Dermis microvascular lymphatic vessel endothelial cell (primary cell): ENCODE measurements around the gene CTNNA2. TPM values are rescaled to one million over a fixed set of nuclear protein-coding genes. Genes with fewer than 3 reads are reported as not detected.

Experiments
- DNase-seq, 2 donors: peaks; one replicate each; pipeline versions ENCODE4 v3.0.0 to v3.0.0-alpha.2; 2010; ENCODE audit warnings: low read depth in 2 of 2
- total RNA-seq: library from RNA; depleted of rRNA; stranded (reverse); fragments of >200 nt; gene quantifications from 2 replicates; pipeline ENCODE4 v1.2.1, GENCODE V29; 2014

CTNNA2 gene
- total RNA-seq, 1 donor from 2014 or later, result not detected

GRCh38 chr2:80259292-80259691, 746.4 kb downstream of the CTNNA2 start:
- DNase-seq, result no peak

DNA sequence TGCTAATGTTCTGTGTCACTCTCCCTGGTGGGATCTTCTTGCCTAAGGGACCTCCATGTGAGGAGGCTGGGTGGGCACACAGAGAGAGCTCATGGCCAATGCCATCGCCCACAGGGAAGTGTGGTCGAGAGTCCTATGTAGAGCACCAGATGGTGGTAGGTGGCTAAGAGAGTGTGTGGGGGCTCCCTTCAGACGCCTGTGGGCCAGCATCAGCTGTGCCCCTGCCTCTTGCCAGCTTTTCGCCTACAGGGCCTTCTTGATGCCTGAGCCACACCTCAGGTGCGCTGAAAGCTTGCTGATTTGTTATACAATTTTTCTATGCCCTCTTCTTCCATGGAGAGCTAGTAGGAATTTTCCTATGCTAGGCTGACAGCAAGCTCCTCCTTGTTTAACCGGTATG, 753.4 kb downstream of the CTNNA2 start:
- DNase-seq, result no peak

- no peak for DNase-seq
These were observed 757.0 kb downstream of the CTNNA2 start for GRCh38 chr2:80269806-80270205.

DNA sequence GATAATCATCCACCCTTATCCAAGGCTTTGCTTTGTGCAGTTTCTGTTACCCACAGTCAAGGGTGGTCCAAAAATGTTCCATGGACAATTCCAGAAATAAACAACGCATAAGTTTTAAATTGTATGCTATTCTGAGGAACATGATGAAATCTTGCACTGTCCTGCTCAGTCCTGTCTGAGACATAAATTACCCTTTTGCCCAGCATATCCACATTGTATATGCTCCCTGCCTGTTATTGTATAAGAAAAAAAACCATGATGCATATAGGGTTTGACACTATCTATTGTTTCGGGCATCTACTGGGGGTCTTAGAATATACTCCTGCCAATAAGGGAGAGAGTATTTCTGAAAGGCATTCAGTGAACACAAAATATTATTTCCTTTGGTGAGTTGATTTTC, 767.7 kb downstream of the CTNNA2 start:
- DNase-seq, result no peak

DNA sequence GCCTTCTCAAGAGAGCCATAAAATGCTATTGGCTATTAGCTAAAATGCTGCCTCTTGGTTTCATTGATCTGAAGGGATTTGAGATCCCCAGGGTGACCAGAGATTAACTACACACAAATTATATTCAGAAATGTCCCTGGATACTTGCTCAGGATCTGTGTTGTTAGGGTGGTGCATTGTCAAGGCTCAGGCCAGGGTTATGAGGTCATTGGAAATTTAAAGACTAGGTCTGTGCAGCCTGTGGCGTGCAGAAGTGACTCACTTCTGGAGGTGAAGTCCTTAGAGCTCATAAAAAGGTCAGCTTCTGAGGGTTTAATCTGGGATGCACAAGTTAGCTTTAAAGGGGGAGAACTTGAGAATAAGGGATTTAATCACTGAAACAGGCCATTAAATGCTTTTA, 768.2 kb downstream of the CTNNA2 start:
- no peak for DNase-seq

DNA sequence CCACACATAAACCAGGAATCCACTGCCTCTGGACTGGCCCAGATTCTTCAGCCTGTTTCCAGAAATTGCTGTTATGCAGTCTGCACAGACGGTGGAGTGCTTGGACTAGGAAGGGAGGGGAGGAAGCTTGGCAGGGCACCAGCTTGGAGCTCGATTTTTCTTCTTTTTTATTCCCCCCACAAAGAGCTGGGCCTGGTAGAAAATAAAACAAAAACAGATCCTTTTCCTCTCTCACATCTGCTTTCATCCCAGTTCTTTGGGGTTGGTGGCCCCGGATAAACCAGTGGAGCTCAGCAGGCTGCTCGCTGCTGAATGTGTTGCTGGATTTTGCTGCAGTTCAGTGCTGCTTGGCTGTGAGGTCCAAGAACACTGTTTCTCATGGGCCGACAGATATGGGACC, 775.7 kb downstream of the CTNNA2 start:
- DNase-seq, result no peak

DNA sequence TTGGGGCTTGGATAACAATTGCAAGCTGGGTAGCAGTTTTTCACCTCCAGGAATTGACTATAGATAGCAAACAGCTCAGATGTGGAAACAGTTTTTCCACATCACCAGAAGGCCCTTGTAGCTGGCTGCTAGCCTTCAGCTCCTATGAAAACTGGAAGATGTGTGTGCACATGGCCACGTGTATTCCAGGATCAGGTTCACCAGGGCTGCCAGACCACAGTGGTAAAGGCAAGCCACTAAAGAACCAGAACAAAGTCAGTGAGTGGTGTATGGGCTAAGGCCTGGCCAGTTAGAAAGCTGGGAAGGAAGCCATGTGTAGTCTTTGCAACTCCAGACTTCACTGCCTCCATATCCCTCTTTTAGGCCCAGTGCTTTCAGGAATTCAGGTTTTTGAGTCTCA, 778.8 kb downstream of the CTNNA2 start:
- no peak for DNase-seq

GRCh38 chr2:80292474-80292873, 779.6 kb downstream of the CTNNA2 start:
- no peak for DNase-seq

DNA sequence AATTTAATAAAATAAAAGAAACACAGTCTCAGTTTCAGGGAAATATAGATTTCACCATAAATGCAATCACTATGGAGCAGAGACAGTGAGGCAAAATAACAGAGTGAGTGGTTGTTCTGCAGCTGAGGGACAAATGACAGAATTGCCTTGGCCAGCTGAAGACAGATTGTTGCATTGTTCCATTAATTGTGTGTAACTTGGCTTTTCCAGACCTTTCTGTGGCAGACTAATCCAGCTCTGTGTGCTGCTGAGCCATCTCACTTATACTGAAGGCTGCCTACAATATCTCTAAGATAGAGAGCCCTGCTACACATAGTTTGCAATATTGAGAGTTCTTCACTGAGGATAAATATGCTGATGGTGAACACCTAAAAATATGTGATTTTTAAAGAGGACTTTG, 780.2 kb downstream of the CTNNA2 start:
- DNase-seq, result no peak

DNA sequence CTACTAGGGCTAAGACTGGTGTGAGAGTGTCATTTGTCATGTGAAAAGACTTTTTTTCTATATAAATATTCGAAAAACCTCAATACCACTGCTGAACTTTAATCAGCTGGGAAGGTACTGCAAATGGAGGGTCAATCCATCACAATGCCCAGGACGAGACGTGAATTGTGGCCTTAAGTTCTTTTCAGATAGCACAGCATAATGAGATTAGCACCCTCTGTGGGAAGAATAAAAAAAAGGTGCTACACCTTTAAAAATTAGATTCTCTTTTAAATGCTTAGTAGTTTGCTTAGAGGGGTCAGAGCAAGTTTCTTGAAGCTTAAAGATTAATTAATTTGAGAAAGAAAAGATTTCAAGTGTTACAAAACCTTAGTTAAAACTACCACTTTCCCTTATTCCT, 786.1 kb downstream of the CTNNA2 start:
- no peak for DNase-seq

DNA sequence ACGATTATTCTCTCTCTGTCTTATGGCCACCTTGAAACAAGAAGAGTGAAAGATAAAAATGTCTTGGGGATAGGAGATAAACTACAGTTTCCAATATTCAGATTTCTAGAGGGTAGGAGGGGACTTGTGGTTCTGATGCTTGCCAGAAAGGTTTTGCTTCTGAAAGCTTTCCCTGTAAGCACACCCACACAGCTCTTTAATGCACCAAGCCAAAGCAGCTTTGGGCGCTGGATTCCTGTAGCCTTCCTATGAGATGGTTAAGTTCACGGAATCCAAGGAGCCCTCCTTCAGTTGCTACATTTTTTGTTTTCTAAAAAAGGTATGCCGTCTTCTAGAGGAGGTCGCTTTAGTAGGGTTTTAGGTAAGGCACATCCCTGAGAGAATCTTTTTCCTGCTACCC, 786.8 kb downstream of the CTNNA2 start:
- DNase-seq, result no peak

DNA sequence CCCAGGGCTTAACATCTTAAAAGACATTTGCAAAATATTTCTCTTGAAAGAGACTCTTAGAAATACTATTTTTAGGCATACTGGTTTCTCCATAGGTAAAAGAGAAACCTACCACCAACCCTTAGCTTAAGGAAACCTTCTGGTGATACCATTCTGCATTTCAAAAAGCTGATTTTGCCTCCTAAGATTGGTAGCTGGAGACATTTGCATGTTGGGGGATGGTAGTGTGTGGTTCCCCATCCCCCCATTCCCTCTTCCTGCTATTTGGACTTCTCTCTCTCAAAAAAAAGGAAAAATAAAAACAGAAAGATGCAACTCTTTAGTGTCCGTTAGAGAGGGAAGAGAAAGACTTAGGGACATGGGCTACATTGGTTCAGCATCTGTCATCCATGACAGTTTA, 787.5 kb downstream of the CTNNA2 start:
- DNase-seq, result no peak

DNA sequence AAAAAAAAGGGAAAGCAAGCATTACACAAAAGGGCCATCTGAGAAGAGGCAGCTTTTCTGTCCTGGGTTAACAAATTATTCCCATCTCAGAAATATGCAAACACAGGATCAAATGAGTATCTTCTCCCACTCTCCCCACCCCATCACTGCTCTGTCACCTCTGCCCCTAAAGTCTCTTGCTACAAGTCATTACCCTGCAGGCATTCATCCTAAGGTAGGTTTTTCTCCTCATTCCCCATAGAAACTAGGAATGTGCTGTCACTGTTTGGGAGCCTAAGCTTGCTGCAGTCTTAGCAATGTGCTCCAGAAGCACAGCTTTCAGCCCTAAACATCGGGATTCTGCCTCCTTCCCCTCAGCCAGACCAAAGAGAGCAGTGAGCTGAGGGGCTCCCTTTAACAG, 788.1 kb downstream of the CTNNA2 start:
- no peak for DNase-seq

- DNase-seq, result no peak
These were observed 789.1 kb downstream of the CTNNA2 start for GRCh38 chr2:80302001-80302313.

DNA sequence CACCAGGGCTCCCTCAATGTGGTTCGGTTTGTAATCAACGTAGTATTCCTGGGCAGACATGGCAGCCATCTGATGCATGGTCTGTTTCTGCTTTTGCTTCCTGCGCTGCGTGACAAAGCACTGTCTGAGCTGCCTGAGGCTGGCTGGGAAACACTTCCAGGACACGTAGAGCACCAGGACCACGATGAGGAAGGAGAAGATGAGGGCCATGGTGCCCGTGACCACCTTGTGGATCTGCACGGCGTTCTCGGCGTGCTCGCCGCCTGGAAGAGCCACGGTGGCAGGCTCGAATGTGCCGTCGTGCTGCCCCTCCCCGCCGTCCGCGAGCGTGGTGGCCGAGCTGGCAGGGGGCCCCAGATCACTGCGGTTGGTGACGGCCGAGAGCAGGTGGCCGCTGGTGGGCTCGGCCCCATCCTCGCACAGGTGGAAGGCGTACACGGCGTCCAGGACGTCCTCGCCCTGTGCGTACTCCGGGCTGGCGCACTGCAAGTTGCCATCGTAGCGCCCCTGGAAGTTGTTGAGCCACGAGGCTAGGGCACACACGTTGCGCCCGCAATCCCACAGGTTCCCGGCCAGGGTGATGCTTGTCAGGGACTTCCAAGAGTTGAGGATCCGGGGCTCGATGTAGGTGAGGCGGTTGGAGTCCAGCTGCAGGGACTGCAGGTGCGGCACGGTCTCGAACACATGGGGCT, 789.6 kb downstream of the CTNNA2 start:
- no peak for DNase-seq

DNA sequence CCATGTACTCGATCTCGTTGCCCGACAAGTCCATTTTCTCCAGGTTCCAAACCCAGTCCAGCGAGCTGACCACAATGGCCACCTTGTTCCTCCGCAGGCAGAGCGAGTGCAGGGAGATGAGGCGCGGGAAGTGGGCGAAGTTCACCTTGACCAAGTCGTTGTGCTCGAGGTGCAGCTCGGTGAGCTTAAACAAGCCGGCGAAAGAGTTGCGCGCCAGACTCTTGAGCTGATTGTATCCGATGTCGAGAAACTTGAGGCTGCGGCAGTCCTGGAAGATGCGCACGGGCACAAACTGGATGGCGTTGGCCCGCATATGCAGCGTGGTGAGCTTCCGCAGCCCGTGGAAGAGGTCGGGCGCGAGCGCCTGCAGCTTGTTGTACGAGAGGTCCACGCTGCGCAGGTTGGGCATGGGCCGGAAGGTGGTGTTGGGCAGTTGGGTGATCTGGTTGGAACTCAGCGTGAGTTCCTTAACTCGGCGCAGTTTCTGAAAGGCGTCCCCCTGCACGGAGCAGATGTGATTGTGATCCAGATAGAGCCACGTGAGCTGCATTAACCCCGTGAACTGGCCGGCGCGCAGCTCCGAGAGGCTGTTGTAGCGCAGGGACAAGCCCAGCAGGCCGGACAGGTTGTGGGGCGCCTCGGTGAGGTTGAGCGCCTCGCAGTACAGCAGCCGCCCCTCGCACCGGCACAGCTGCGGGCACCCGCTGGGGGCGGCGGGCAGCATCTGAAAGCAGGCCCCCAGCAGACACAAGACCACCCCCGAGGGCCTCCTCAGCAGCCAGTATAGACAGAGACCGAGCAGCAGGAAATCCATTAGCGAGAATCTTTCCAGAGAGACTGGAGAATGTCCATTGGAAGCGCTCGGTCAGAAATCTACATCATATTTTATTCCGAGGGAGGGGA, 790.4 kb downstream of the CTNNA2 start:
- DNase-seq, result no peak

DNA sequence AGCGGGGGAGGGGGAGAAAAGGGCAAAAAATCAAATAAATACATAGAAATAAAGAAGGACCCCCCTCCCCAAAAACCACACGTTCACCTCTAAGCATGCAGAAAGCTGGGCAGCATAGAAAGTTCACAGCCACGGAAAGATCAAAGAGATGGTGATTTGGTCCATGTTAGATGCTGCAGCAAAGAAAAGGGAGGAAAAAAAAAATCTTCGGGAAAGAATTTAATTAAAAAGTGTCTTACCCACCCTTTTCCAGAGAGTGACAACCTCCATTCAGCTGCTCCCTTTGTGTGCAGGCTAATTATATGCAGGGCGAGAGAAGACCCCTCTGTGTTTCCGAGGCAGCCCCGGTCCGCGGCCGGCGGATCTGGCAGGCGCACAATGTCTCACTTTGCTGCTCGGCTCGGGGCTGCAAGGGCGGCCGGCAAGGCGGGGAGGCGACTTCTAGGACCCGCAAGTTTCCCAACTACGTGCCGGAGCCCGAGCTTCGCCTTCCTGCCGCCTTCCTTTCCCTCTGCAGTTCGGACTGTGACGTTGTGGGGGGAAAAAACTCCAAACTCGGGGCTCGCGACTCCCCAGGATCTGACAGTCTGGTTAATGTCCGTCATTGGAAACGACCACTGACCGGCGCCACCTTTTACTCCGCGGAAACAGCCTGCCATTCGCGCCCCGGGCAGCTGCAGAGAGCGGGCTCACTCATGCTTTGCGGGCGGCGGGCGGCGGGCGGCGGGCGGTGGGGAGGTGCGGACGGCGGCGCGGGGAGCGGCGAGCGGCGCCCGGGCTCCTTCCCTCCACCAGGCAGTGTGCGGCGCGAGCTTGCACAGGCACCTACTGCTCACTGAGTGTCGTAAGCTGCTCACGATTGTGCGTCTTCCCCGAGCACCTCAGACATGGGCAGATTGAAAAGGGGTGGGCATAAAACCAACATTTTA, 791.3 kb downstream of the CTNNA2 start, which contains the start of gene LRRTM1:
Gene LRRTM1, minus strand, starts transcription at position 844 of the 929 bp plus-strand sequence. CDS start 933 bp downstream, outside the sequence.
- DNase-seq, result no peak

DNA sequence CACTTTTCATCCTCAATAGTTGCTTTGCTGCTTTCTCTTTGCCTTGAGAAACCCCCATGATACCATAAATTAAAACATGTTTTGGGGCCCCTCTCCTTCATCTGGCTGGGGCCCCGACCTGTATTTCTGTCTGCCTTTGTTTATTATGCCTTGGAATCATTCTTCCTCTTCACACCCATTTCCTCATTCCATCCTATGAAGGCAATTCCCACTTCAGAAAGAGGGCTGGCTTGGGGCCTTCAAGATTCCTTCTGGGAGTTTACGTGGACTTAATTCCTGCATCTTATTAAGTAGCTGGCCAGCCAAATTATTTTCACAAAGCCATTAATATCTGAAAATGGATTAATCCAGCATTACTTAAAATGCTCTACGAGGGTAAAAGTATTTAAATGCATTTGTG, 798.5 kb downstream of the CTNNA2 start:
- no peak for DNase-seq

- DNase-seq, result no peak
These were observed 799.5 kb downstream of the CTNNA2 start for GRCh38 chr2:80312282-80312839.

DNA sequence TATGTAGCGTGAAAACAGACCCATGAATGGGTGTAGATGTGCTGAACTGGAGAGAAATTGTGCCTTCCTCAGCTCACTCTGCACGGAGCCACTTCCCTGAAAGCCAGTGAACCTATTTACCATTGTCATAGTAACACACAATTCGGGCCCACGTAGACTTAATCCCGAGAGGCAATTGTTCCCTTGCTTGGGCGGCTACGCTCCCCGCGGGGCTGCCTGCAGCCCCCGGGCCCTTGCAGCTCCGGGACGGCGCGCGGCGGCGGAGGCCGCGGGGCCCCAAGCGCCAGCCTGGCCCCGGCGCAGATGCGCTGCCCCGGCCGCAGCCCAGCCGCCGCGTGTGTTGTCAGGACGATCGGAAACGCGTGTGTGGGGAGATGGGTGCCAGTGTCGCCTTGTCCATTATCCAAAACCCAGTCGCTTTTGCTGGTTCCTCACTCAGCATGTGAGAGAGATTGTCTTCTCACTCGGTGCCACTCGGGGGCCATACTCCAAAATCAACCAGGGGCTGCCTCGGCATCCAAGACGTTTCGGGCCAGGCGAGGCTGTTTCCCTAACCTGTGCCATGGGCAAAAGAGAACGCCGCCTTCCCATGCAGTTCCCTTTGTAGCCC, 809.6 kb downstream of the CTNNA2 start:
- no peak for DNase-seq

DNA sequence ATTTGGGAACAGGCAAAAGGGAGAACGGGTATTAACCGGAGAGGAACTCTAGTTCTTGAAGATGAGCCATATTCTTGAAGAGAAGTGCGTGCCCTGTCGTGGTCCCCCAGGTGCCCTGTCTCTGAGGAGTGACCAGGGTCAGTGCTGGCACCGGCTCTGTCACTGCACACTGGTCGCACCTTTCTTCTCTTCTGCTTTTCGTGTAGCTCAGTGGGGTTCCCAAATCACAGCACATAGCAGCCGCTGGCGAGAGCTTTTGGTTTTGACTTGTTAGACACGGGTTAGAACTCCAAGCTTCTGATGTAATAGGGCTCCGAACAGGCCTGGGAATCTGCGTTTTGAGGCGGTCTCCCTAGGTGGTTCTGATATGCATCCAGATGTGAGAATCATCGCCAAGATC, 810.1 kb downstream of the CTNNA2 start:
- DNase-seq, result no peak
